Measurements from ENCODE around the gene CTDSPL2.

- TF ChIP-seq CTCF (conservative IDR thresholded peaks at IDR 0.05) (no peak), ZFX (IDR thresholded peaks at IDR 0.05) (no peak)
Measured at GRCh38 chr15:44490622-44491021, 63.2 kb downstream of the CTDSPL2 start.

Measured in C4-2B (cell line).